HG03520 (cell line): ENCODE data around the gene BRIP1.
A peak's percentile ranks its signal among the peaks of the same experiment; 100 is the strongest.
"Not testable (repeated sequence)": the region's sequence is repeated elsewhere in the genome, so short reads cannot be mapped to it uniquely, and the experiment has no call there.

Experiments
- ATAC-seq: cut with Tn5 transposase; IDR thresholded peaks from one replicate; pipeline ENCODE4 v1.9.1; 2021; ENCODE audit warnings: mild to moderate bottlenecking, moderate library complexity; ENCODE audit not compliant: unreplicated experiment

The BRIP1 gene

GRCh38 chr17:61868074-61868473 lies 4.7 kb upstream of the BRIP1 start:
- no peak for ATAC-seq

- no peak for ATAC-seq
Observed at GRCh38 chr17:61867033-61867432, 3.7 kb upstream of the BRIP1 start.

GRCh38 chr17:61863801-61864126 lies 436 bp upstream of the BRIP1 start:
- ATAC-seq = peak; percentile 20

- no peak for ATAC-seq
Observed at GRCh38 chr17:61862105-61862574, 1.2 kb downstream of the BRIP1 start.

- ATAC-seq = not testable (repeated sequence)
Observed at GRCh38 chr17:61860397-61860796, 2.9 kb downstream of the BRIP1 start.

- no peak for ATAC-seq
Observed at GRCh38 chr17:61856035-61856434, 7.3 kb downstream of the BRIP1 start.

GRCh38 chr17:61852857-61853256 lies 10.5 kb downstream of the BRIP1 start:
- no peak for ATAC-seq

- ATAC-seq = no peak
Observed at GRCh38 chr17:61849674-61850073, 13.7 kb downstream of the BRIP1 start.

- no peak for ATAC-seq
Observed at GRCh38 chr17:61848896-61849295, 14.4 kb downstream of the BRIP1 start.

- no peak for ATAC-seq
Observed at GRCh38 chr17:61848247-61848646, 15.1 kb downstream of the BRIP1 start.

- ATAC-seq = no peak
Observed at GRCh38 chr17:61847659-61848058, 15.7 kb downstream of the BRIP1 start.

GRCh38 chr17:61846761-61847375 lies 16.5 kb downstream of the BRIP1 start:
- ATAC-seq = no peak

GRCh38 chr17:61846088-61846487 lies 17.2 kb downstream of the BRIP1 start:
- no peak for ATAC-seq

GRCh38 chr17:61843435-61843834 lies 19.9 kb downstream of the BRIP1 start:
- no peak for ATAC-seq

- ATAC-seq = no peak
Observed at GRCh38 chr17:61842899-61843298, 20.4 kb downstream of the BRIP1 start.

GRCh38 chr17:61839300-61839786 lies 24.0 kb downstream of the BRIP1 start:
- ATAC-seq = no peak

- ATAC-seq = no peak
Observed at GRCh38 chr17:61837175-61838051, 25.9 kb downstream of the BRIP1 start.

- ATAC-seq = no peak
Observed at GRCh38 chr17:61836266-61837174, 26.8 kb downstream of the BRIP1 start.

- ATAC-seq = no peak
Observed at GRCh38 chr17:61835606-61836005, 27.7 kb downstream of the BRIP1 start.

- ATAC-seq = no peak
Observed at GRCh38 chr17:61834610-61835009, 28.7 kb downstream of the BRIP1 start.

GRCh38 chr17:61833536-61834193 lies 29.7 kb downstream of the BRIP1 start:
- ATAC-seq = no peak
